HG03045 (cell line): ENCODE results near the gene ASIC2.

Experiments
- ATAC-seq: cut with Tn5 transposase; IDR thresholded peaks from one replicate; pipeline ENCODE4 v1.9.1; 2021; ENCODE audit warnings: mild to moderate bottlenecking, moderate library complexity; ENCODE audit not compliant: unreplicated experiment

The ASIC2 gene

GRCh38 chr17:33028778-33029177 lies 264.3 kb downstream of the ASIC2 start:
- ATAC-seq = no peak

- ATAC-seq = no peak
These were observed 265.0 kb downstream of the ASIC2 start for GRCh38 chr17:33028061-33028460.

DNA sequence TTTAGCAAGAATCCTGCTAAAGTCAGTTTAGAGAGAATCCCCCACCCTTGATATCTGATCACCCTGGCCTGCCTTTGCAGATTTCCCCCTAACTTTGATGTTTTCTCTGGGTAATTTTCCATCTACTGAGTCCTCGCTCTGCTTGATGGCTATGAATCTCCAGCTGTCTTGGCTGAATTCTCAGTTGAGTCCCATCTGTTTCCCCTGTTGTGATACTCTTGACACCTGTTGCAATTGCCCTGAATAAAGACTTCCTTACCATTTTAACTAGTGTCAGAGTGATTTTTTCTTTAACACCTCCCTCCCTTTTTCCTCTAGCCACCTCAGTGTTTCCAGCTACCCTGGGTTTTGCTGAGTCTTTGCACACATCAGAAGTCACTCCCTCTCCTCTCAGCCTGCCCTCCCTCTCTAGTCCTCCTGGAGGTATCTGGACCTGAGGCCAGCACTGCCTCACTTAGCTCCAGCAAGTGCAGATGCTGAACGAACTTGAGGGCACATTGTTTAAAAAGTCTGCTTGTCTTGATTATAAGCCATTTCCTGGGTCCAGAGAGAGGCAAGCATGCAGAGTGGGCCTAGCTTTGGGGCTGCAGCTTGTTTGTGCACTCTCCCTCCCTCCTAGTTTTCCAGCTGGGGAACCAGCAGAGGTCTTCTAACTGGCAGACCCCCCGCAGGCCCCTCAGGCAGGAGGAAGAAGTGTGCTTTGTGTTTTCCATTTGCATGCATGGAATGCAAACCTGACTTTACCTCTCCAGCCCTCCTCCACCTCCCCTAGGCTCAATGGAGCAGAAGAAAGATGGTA lies 268.2 kb downstream of the ASIC2 start:
- no peak for ATAC-seq

DNA sequence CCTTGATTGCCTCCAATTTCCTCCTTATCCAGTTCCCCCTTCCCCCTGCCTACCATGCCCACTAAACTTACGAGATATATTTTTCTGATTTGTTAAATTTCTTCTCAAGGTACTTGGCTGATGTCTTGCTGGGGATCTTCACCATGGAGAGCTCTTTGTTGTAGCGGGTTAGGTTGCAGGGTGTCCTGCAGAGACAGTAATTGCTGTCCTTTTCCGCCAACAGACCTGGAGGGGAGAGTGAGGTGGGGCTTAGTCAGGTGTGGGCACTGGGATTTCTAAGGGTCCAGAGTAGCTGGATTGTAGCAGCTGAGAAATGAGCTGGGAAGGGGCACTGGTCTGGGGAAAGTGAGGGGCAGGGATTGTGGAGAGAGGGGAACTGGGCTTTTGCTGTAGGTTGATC lies 269.3 kb downstream of the ASIC2 start:
- ATAC-seq = no peak

DNA sequence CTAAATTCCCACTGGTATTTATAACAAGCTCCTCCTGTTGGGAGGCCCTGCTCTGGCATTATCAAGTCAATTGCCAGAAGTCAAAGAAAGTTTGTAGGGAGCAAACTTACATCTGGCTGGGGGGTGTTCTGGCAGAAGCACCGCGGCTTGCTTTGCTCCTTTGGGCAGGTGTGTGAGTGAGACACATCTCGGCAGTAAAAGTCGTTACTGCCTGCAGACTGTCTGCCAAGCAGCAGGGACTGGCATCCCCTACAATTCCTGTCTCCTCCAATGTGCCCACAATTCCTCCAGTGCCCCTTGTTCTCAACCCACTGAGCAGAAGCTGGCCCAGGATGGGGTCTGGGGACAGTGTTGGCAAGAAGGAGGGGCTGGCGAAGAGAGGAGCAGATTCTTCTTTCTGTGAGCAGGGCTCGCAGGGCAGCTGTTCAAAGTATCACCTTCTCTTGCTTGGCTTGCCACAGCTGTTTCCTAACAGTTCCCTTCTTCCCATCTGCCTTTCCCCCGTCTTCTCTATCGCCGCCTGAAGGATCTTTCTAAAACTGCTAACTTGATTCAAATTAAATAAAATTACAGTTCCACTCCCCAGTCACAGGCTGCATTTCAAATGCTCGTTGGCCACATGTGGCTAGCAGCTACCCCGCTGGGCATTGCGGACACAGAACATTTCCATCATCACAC lies 271.2 kb downstream of the ASIC2 start:
- ATAC-seq = no peak

GRCh38 chr17:33019161-33019890 lies 273.8 kb downstream of the ASIC2 start:
- no peak for ATAC-seq

DNA sequence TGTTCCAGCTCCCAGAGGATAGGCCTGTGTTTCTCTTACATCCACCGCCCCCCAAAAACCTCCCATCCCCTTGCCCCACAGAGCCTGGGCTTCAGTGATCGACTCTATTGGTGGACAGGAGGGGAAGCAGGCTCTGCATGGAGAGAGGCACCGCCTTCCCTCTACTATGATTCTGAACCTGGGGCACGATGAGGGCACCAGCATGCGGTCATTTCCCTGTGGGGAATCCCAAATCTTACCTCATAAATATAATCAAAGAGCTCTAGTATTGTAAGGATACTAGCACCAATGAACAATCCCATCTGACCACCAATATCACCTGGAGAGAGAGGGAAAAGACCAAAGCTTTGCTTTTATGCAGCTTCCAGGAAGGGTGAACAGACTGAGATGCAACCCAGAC lies 275.7 kb downstream of the ASIC2 start:
- no peak for ATAC-seq

DNA sequence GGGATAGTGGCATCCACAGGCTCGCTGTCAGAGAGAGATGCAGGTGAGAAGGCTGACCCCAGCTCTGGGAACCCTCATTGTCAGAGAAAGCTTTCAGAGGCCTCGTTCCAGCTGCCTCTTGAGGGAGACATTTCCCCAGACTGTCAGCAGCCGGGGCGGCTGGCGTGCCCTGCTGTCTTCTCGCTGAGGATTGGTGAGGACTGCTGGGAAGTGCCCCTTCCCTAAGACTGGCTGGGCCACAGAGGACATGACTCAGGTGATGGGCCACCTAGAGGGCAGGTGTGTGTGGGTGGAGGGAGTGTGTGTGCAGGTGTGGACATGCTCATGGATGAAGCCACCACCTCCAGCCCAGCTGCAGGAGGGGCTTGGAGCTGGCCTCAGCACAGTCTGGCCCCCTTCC lies 276.2 kb downstream of the ASIC2 start:
- no peak for ATAC-seq

DNA sequence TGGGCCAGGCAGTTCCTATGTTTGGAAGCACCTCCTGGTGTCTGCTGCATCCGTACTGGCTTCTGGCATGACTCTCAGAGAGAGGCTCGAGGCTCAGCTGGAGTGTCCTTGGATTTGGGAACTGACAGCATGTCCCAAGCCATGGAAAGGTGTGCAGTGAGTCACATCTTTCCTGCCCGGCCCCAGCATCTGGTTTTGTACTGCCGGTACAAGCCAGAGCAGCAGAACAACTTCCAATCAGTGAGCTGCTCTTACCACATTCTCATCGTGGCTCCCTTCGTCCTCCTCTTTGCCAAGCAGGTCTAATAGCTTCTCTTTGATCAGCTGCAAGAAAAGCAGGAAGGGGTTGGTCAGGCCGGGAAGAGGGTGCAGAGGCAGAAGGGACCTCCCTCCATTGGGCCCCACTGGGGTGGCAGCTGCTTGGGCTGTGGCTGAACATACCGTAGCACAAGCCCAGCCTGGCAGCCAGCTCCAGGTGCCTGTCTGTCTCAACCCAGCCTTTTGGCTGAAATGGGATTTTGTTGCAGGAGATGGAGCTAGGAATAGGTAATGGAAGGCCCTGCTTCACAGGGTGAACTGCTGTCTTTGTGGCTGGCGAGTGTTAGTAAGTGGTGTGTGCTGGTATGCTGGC lies 277.3 kb downstream of the ASIC2 start:
- ATAC-seq = no peak

- no peak for ATAC-seq
These were observed 278.3 kb downstream of the ASIC2 start for GRCh38 chr17:33014751-33015150.

- no peak for ATAC-seq
These were observed 279.3 kb downstream of the ASIC2 start for GRCh38 chr17:33013596-33014375.

DNA sequence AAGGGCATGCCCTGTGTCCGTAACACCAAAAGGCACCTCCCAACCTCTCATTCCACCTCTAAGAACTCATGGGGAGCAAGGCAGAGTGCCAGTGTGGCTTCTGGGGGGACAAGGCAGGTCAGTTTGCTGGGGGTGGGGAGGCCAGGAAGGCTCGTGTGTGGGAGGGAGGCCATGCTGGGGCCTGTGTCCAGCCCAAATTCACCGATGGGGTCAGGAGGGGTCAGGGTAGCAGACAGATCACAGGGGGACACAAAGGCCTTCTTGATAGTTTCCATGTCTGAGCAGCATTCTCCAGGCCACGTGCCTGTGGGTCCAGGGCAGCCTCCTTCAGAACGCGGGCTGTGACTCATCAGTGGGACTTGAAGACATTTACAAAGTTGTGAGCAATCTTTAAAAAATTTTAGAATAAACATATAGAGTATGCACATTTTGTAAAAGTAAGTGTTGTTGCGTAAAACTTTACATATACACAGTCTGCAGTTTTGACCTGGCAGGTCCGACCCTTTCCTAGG lies 280.5 kb downstream of the ASIC2 start:
- no peak for ATAC-seq

DNA sequence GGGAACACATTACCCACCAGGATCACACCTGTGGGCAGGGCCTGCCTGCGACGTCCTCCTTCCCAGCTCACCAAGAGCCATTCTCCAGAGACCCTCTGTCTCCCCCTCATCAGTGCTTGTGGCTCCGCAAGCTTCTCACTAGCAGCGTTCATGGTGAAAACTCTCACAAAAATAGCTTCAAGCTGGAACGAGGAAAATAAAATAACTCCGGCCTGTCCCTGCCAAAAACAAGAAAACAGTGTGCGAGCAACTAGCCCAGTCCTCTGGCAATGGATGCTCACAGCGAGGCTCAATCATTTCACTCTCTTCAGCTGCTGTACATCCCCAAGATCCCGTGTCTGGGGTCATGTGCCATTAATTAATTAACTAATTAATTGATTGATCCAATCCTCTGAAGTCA lies 283.5 kb downstream of the ASIC2 start:
- ATAC-seq = no peak

- no peak for ATAC-seq
These were observed 285.9 kb downstream of the ASIC2 start for GRCh38 chr17:33007186-33007585.

- ATAC-seq = no peak
These were observed 290.8 kb downstream of the ASIC2 start for GRCh38 chr17:33002246-33002645.

GRCh38 chr17:32998887-32999228 lies 294.2 kb downstream of the ASIC2 start:
- no peak for ATAC-seq

DNA sequence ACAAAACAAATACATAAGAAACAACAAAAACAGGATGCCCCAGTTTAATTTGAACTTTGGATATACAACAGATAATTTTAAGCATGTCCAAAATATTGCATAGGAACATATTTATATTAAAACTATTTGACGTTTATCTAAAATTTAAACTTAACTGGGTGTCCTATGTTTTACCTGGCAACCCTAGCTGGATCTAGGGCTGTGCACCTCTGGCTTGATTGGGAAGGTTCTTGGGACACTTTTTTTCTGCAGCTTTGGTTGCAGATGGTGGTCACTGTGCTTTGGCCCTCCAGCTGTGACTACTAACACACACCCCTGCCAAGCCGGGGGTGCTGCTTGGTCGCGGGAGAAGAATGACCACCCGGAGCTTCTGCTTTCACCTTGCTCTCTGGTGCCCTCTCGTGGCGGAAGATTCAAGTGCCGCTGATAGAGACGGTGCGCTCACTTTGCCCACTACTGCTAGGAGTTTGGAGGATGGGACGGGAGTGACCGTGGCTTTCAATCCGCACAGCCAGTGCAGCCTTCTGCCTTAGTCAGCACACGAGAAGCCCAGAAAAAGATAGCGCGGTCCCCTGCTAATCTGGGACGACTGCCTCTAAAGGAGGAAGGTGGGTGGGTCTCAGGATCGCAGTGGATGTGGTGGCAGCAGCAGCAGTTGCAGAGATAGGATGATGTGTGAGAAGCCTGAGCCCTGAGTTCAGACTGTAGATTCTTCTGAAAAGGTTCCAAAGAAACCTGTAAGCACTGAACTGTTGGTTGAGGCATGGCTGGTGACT lies 294.8 kb downstream of the ASIC2 start:
- ATAC-seq = no peak

GRCh38 chr17:32995416-32996045 lies 297.6 kb downstream of the ASIC2 start:
- no peak for ATAC-seq

GRCh38 chr17:32993977-32994376 lies 299.1 kb downstream of the ASIC2 start:
- no peak for ATAC-seq
